ENCODE results near the gene TJP1. TPM values are rescaled to one million over a fixed set of nuclear protein-coding genes. Genes with fewer than 3 reads are reported as not detected.

TJP1 gene
- total and polyA plus RNA-seq, 8 donors: 82.9 to 130 (median 121) TPM

DNA sequence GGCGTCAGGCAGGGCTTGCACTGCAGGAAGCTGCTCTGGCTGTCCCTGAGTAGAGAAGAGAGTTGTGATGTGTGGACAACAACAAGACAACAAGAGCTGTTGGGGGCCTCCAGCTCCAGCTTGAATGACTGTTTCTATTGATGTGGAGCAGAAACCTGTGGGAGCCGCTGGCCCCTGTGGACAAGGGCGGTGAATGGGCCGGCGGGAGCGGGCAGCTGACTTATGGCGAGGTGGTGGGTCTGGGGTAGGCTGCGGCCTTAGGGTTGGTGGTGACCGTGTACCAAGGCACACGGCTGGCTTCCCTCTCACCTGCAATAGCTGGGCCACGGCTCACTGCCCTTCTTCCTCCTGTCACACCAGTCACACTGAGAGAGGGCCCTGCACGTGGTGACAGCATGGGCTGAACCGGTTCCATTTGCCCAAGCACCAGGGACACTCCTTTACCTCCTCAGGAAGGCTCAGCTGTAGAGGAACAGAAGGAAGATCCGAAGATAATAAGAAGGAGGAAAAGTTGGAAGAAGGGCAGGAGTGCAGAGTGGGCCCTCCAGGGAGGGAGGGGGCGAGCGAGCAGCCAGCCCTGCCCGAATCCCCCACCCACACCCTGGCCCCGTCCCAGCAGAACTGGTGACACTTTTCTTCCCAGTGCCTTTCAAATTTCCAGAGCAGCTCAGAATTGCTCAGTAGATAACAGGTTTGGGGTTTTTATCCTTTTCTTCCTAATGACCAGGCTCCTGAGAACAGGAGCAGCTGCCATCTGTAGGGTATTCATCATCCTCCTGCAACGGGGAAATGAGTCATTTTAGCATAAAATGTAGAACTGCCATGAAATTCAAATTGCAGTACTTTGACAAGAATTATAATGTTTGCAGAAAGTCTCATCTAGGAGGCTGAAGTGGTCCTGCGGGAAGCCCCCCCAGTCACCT lies 136.9 kb downstream of the TJP1 start:
- no peaks in the 10 kb centered on the region for H3K27me3 ChIP-seq
- intact Hi-C loops (cut with DNase I): no loop called here
- DNase-seq (no peak), ATAC-seq (no peak)
- no peaks in the 10 kb centered on the region for H3K4me1 ChIP-seq
- H3K9me3 ChIP-seq: no peaks in the 10 kb centered on the region
- no peak overlapping the region for H3K27ac ChIP-seq
- H3K36me3 ChIP-seq: no peaks in the 10 kb centered on the region
- TF ChIP-seq, protein P1, sequence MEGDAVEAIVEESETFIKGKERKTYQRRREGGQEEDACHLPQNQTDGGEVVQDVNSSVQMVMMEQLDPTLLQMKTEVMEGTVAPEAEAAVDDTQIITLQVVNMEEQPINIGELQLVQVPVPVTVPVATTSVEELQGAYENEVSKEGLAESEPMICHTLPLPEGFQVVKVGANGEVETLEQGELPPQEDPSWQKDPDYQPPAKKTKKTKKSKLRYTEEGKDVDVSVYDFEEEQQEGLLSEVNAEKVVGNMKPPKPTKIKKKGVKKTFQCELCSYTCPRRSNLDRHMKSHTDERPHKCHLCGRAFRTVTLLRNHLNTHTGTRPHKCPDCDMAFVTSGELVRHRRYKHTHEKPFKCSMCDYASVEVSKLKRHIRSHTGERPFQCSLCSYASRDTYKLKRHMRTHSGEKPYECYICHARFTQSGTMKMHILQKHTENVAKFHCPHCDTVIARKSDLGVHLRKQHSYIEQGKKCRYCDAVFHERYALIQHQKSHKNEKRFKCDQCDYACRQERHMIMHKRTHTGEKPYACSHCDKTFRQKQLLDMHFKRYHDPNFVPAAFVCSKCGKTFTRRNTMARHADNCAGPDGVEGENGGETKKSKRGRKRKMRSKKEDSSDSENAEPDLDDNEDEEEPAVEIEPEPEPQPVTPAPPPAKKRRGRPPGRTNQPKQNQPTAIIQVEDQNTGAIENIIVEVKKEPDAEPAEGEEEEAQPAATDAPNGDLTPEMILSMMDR (IDR thresholded peaks at IDR 0.05): no peak
- H3K4me3 ChIP-seq: no peak overlapping the region

DNA sequence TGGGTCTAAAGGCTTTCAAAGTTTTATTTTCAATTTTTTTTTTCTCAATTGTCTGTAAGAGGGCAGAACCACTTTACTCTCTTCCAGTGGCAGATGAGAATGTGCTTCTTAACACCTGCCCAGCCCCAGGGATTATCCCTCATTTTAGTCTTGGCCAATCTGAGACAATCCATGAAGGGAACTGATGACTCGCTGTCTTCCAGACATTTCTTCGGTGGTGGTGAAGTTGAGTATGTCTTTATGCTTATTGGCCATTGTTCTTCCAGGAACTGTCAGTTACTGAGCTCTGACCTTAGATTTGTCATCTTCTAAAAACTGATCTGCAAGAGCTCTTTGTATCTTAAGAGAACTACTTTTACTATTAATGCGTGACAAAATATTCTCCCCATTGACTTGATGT lies 139.5 kb downstream of the TJP1 start:
- H3K27me3 ChIP-seq: no peaks in the 10 kb centered on the region
- H3K4me3 ChIP-seq: no peak overlapping the region
- intact Hi-C loops (cut with DNase I): no loop called here
- no peak for ATAC-seq
- DNase-seq: no peak
- H3K4me1 ChIP-seq: no peaks in the 10 kb centered on the region
- TF ChIP-seq, protein P1 (IDR thresholded peaks at IDR 0.05): no peak
- H3K36me3 ChIP-seq: no peaks in the 10 kb centered on the region
- H3K27ac ChIP-seq: no peak overlapping the region
- no peaks in the 10 kb centered on the region for H3K9me3 ChIP-seq

DNA sequence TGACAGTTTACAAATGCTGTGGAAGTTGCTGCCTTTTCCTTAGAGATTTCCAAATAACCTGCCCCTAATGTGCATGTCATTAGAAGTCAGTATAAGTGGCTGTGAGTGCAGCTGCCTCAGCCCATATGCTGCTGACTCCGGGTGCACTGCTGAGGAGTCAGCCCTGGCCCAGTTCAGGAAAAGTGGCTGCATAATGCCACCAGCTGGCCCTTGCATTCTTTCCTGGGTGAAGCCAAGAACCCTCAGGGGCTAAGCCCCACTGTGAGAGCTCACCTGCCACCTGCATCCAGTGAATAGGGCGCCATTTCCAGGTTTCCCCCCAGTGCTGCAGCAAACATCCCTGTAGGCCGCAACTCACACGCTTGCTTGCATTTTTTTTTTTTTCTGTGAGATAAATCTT lies 139.9 kb downstream of the TJP1 start:
- no peak for DNase-seq
- no peak overlapping the region for H3K4me3 ChIP-seq
- intact Hi-C loops (cut with DNase I): no loop called here
- no peak overlapping the region for H3K27ac ChIP-seq
- no peaks in the 10 kb centered on the region for H3K9me3 ChIP-seq
- no peaks in the 10 kb centered on the region for H3K36me3 ChIP-seq
- no peak for ATAC-seq
- no peaks in the 10 kb centered on the region for H3K4me1 ChIP-seq
- TF ChIP-seq, protein P1 (IDR thresholded peaks at IDR 0.05): no peak
- H3K27me3 ChIP-seq: no peaks in the 10 kb centered on the region

DNA sequence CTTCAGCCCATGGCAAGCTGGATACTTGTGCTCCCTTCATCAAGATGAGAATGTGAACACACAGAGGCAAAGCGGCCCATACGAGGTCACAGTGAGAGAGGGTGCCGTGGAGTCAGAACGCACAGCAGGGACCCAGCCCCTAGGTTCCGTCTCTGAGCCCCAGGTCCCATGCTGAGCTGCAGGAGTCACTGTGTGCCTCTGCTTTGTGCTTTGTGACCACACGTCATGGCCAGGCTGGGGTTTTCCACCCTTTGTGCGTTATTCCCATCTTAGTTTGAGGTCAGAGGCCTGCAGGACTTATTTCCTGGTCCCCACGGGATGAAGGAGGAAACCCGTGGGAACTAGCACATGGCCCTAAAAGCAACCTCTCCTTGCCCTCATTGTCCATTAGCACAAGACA lies 140.3 kb downstream of the TJP1 start:
- DNase-seq: no peak
- Histone ChIP-seq H3K4me3 (no peak overlapping the region), H3K27me3 (no peaks in the 10 kb centered on the region), H3K9me3 (no peaks in the 10 kb centered on the region), H3K36me3 (no peaks in the 10 kb centered on the region), H3K27ac (no peak overlapping the region), H3K4me1 (no peaks in the 10 kb centered on the region)
- intact Hi-C loops (cut with DNase I): no loop called here
- TF ChIP-seq, protein P1 (IDR thresholded peaks at IDR 0.05): no peak
- no peak for ATAC-seq

DNA sequence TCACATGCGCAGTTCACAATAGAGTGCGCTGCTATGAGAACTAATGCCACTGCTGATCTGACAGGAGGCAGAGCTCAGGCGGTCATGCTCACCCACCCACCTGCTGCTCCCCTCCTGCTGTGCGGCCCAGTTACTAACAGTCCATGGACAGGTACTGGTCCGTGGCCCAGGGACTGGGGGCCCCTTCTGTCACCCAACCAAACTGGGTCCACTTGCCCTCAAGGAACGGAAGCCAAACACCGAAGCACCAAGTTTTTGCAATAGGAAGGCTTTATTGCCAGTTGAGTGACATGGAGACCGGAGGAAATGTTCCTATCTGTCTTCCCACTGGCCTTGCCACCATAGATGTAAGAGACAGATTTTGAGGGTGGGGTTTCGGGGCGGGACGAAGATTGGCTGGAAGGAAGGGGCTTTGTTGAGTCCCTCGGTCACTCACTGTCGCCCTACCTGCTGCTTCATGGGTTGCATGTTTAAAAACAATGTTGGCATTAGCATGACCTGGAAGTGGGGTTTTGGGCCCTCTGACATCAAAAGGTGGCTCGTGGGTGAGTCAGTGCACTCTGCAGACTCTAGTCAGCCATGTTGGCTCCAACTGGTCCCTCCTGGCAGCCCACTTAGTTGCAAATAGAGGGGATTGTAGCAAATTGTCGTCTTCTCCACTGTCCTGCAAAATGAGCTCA lies 141.0 kb downstream of the TJP1 start:
- Histone ChIP-seq H3K9me3 (no peaks in the 10 kb centered on the region), H3K27me3 (peaks cover 0 to under 1% of the 10 kb centered on the region in 2 donors), H3K4me1 (no peaks in the 10 kb centered on the region), H3K27ac (no peak overlapping the region), H3K4me3 (no peak overlapping the region), H3K36me3 (no peaks in the 10 kb centered on the region)
- DNase-seq (no peak), ATAC-seq (no peak)
- intact Hi-C loops (cut with DNase I): no loop called here
- TF ChIP-seq, protein P1 (IDR thresholded peaks at IDR 0.05): no peak
